GM23248 (cell line): ENCODE data around the gene YTHDF1. TPM values are rescaled to one million over a fixed set of nuclear protein-coding genes. Genes with fewer than 3 reads are reported as not detected.

ENCODE experiments used
- DNase-seq: peaks from one replicate; pipeline ENCODE4 v3.0.0-alpha.2; 2015
- H2AFZ ChIP-seq: fragments of 200-600 bp; sonication (generic); 2 replicates; pipeline ENCODE4 v1.6.1; 2016; ENCODE audit warnings: antibody characterized with exemption
- H3F3A ChIP-seq: fragments of 200-600 bp; sonication (generic); 2 replicates; pipeline ENCODE4 v1.6.1; 2016; ENCODE audit warnings: mild to moderate bottlenecking, antibody characterized with exemption, mixed run types; ENCODE audit not compliant: insufficient read depth
- H3K27ac ChIP-seq: fragments of 200-600 bp; sonication (generic); 2 replicates; pipeline ENCODE4 v1.5.1; 2016; ENCODE audit warnings: mild to moderate bottlenecking
- H3K27me3 ChIP-seq: fragments of 200-600 bp; sonication (generic); replicated peaks from 2 replicates; pipeline ENCODE4 v1.6.1; 2016; ENCODE audit warnings: mild to moderate bottlenecking; ENCODE audit not compliant: insufficient read depth
- H3K36me3 ChIP-seq: fragments of 200-600 bp; sonication (generic); 2 replicates; pipeline ENCODE4 v1.6.1; 2016; ENCODE audit warnings: low read depth, mild to moderate bottlenecking
- H3K4me1 ChIP-seq: fragments of 200-600 bp; sonication (generic); 2 replicates; pipeline ENCODE4 v1.6.1; 2016; ENCODE audit warnings: mild to moderate bottlenecking; ENCODE audit not compliant: insufficient read depth
- H3K4me2 ChIP-seq: fragments of 200-600 bp; sonication (generic); one replicate; pipeline ENCODE4 v1.6.1; 2016; ENCODE audit warnings: mild to moderate bottlenecking; ENCODE audit not compliant: unreplicated experiment
- H3K4me3 ChIP-seq: fragments of 200-600 bp; sonication (generic); 2 replicates; pipeline ENCODE4 v1.5.1; 2016; ENCODE audit warnings: mild to moderate bottlenecking
- H3K79me2 ChIP-seq: fragments of 200-600 bp; sonication (generic); 2 replicates; pipeline ENCODE4 v1.6.1; 2016; ENCODE audit warnings: mild to moderate bottlenecking; ENCODE audit not compliant: insufficient read depth
- H3K9ac ChIP-seq: fragments of 200-600 bp; sonication (generic); 2 replicates; pipeline ENCODE4 v1.6.1; 2016; ENCODE audit warnings: mild to moderate bottlenecking
- H3K9me2 ChIP-seq: fragments of 200-600 bp; sonication (generic); 2 replicates; pipeline ENCODE4 v1.6.1; 2016; ENCODE audit warnings: mixed run types, mild to moderate bottlenecking, moderate library complexity; ENCODE audit not compliant: insufficient read depth
- H3K9me3 ChIP-seq: fragments of 200-600 bp; sonication (generic); one replicate; pipeline ENCODE4 v1.6.1; 2017; ENCODE audit warnings: low read depth
- H4K20me1 ChIP-seq: fragments of 200-600 bp; sonication (generic); 2 replicates; pipeline ENCODE4 v1.6.0; 2016; ENCODE audit not compliant: insufficient read depth
- EZH2 ChIP-seq: fragments of 200-600 bp; sonication (generic); IDR thresholded peaks from 2 replicates; pipeline ENCODE4 v1.6.1; 2018; ENCODE audit warnings: antibody characterized with exemption, mild to moderate bottlenecking; ENCODE audit not compliant: insufficient read depth, poor library complexity, severe bottlenecking
- EZH2phosphoT487 ChIP-seq: fragments of 200-600 bp; sonication (generic); IDR thresholded peaks from 2 replicates; pipeline ENCODE4 v1.6.1; 2018; ENCODE audit warnings: antibody characterized with exemption, moderate library complexity, mild to moderate bottlenecking, low read depth; ENCODE audit not compliant: insufficient read depth
- WGBS, 2 experiments: methylation state at CpG; one replicate each; pipeline ENCODE4 v1.1.6; 2015 to 2017; ENCODE audit warnings: low lambda C conversion rate in 2 of 2, low coverage in 1 of 2; ENCODE audit errors: missing lambda C conversion rate in 2 of 2; 5-methylcytosine and 5-hydroxymethylcytosine counted together
- in situ Hi-C: fragments of 300-500 bp; cut with MboI; formaldehyde crosslinking; loops from 2 replicates; pipeline ENCODE4 v1.15.0; 2020
- polyA plus RNA-seq: library from polyadenylated mRNA; unstranded; fragments of >200 nt; fragmentation: Nextera tagmentation; extraction: Ambion mirVana; gene quantifications from 2 replicates; pipeline ENCODE4 v1.2.1, GENCODE V29; 2016
- total RNA-seq: library from RNA; depleted of rRNA; stranded (reverse); fragments of >200 nt; shearing (Covaris generic); gene quantifications from 2 replicates; pipeline ENCODE4 v1.2.3, GENCODE V29; 2014

Gene YTHDF1
- total and polyA plus RNA-seq, 2 experiments from 2014 or later: 16.7 to 20.4 TPM

DNA sequence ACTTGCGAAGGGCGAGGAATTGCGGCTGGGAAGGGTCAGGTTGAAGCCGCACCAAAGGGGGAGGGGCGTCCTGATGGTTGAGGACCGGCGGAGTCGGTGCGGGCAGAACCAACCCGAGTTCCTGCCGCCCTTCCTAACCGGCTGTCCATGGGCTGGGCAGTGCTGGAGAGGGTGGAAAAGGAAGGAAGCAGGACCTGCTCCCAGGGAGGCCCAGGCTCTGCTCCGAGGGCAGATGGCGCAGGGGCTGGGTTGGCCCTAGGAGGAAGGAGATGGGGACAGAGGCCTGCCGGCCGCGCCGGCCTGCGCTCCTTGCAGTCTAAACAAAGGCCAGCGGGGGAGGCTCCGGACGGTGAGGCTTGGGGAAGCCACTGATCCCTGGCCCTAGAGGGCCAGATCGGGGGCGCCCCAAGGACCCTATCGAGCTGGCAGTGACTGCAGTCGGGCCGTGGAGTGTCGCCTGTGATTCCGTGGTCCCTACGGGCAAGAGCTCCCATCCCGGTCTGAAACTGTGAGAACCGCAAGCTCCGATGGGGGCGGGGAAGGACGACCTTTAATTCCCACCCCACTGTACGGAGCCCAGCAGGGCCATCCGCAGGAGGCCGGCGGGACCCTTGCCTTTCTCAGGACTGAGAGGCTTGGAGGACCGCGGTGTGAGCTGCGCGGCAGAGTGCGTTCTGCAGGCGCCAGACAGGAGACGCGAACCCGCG is 39.4 kb downstream of the YTHDF1 start:
- no peak overlapping the region for H3K4me3 ChIP-seq
- in situ Hi-C loops: no loop called here
- H3K79me2 ChIP-seq: no peaks in the 10 kb centered on the region
- no peaks in the 10 kb centered on the region for H3K36me3 ChIP-seq
- no peak overlapping the region for H3K27ac ChIP-seq
- WGBS, 2 experiments: 8 to 10% methylated on average over 46 to 49 of the region's 49 CpGs
- no peaks in the 10 kb centered on the region for H3K4me1 ChIP-seq
- no peak overlapping the region for H3K4me2 ChIP-seq
- H2AFZ ChIP-seq: no peak overlapping the region
- H3K9me2 ChIP-seq: no peaks in the 10 kb centered on the region
- H3K9ac ChIP-seq: no peak overlapping the region
- no peaks in the 10 kb centered on the region for H4K20me1 ChIP-seq
- H3K27me3 ChIP-seq: peaks cover 67% of the 10 kb centered on the region
- DNase-seq: no peak
- TF ChIP-seq EZH2 (peak; percentile 80), EZH2phosphoT487 (no peak)
- no peaks in the 10 kb centered on the region for H3K9me3 ChIP-seq
- H3F3A ChIP-seq: no peaks in the 10 kb centered on the region

DNA sequence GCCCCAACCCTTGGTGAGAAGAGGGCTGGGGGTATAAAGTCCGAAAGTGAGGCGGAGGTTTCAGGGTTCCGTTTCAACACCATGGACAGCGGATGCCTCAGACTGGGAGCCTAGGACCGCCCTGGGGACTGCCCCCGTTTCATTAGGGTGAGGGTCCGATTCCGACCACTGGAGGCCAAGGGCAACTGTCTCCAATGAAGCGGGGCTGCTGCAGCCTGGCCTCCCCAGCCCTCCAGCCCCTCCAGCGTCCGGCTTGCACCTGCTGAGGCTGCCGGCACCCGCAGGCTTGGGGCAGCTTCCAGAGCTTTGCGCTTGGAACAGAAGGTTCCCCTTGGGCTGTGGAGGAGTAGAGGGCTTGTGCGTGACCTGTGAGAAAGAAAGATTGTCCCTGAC is 39.9 kb downstream of the YTHDF1 start:
- no peaks in the 10 kb centered on the region for H3F3A ChIP-seq
- no peaks in the 10 kb centered on the region for H3K4me1 ChIP-seq
- TF ChIP-seq EZH2phosphoT487 (no peak), EZH2 (no peak)
- no peaks in the 10 kb centered on the region for H3K79me2 ChIP-seq
- H3K4me3 ChIP-seq: no peak overlapping the region
- no peaks in the 10 kb centered on the region for H3K9me2 ChIP-seq
- no peaks in the 10 kb centered on the region for H3K9me3 ChIP-seq
- no peak overlapping the region for H3K27ac ChIP-seq
- H2AFZ ChIP-seq: no peak overlapping the region
- no peaks in the 10 kb centered on the region for H3K36me3 ChIP-seq
- 10 to 20% methylated on average over 9 to 15 of the region's 15 CpGs for WGBS, 2 experiments
- peak; percentile 32 for DNase-seq
- H3K4me2 ChIP-seq: no peak overlapping the region
- in situ Hi-C loops: no loop called here
- no peaks in the 10 kb centered on the region for H4K20me1 ChIP-seq
- no peak overlapping the region for H3K9ac ChIP-seq
- H3K27me3 ChIP-seq: peaks cover 65% of the 10 kb centered on the region

DNA sequence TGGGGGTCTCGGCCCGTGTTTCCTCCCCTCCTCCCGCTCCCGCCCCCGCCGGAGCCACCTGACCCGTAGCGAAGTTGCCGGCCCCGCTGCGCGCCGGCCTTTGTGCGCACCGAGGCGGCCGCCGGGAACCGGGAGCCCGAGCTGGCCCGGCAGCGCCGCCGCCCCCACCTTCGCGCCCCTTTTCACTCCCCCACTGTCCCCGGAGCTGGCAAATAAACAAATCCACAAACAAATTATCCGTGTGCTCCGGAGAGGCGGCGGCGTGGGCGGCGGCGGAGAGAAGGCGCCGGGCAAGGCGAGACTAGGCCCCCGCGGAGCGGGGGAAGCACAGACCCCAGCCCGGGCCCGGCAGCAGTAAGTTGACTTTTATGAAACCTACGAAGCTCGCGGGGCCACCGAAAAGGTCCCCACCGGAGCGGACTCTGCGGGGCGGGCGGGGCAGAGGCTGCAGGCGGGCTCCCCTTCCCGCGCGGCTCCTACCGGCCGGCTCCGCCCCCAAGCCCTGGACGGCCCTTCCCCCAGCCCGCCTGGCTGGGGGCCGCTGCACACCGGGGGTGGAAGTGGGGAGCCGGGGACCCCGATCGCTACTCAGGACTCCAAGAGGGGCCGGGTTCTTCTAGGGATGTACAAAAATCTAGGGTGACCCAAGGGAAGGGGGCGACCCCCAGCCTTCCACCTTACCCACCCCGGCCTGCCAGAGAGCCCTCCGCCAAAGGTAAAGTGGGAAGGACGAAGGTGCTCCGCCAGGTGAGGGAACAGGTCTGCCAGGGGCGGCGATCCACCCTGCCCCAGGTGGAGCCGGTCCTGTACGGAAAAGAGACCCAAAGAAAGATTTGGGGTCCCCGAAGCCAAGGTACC is 40.7 kb downstream of the YTHDF1 start:
- Histone ChIP-seq H3K9me2 (no peaks in the 10 kb centered on the region), H3K9ac (no peak overlapping the region), H3K4me3 (no peak overlapping the region), H3K36me3 (no peaks in the 10 kb centered on the region), H3K27ac (no peak overlapping the region), H3K9me3 (no peaks in the 10 kb centered on the region), H3K4me2 (no peak overlapping the region), H3K4me1 (no peaks in the 10 kb centered on the region), H4K20me1 (no peaks in the 10 kb centered on the region), H3K27me3 (peaks cover 69% of the 10 kb centered on the region), H2AFZ (no peak overlapping the region), H3F3A (no peaks in the 10 kb centered on the region), H3K79me2 (no peaks in the 10 kb centered on the region)
- in situ Hi-C loops: no loop called here
- TF ChIP-seq EZH2 (peak; percentile 79), EZH2phosphoT487 (no peak)
- no peak for DNase-seq
- 4 to 13% methylated on average over 22 to 73 of the region's 77 CpGs for WGBS, 2 experiments

DNA sequence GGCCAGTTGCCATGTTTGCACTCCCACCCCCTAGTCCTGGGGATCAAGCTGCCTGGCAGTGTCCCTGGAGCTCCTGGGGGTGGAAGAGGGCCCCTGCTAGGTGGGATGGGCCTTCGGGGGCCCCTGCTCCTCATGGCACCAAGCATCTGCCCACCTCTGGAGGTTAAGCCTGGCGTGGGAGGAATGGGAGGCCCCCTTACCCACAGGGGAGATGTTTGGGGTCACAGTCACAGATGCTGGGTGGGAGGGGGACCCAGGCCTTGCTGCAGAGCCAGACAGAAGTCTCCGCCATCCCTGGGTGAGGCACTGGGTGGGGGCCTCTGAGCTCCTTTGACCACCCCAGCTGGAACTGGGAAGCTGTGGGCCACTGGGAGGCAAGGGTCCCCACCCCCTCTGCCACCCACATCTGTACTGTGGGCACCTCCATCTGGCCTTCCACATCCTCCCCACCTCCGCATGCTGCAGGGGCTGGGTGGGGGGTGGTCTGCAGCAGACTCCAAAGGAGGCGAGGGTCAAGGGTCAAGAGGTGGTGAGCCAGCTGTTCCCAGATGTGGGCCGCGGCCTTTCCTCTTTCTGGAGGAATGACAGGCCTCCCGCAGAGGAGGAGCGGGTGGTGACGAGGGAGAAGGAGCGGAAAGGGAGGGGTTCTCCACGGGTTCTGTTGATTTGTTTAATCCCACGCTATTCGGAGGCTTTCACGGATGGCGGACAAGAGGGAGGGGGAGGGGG is 41.5 kb downstream of the YTHDF1 start:
- H3K79me2 ChIP-seq: no peaks in the 10 kb centered on the region
- no peak overlapping the region for H3K4me2 ChIP-seq
- no peaks in the 10 kb centered on the region for H3F3A ChIP-seq
- no peaks in the 10 kb centered on the region for H3K9me2 ChIP-seq
- no peaks in the 10 kb centered on the region for H3K4me1 ChIP-seq
- in situ Hi-C loops: no loop called here
- H3K36me3 ChIP-seq: no peaks in the 10 kb centered on the region
- H3K4me3 ChIP-seq: no peak overlapping the region
- no peak overlapping the region for H3K27ac ChIP-seq
- H3K9ac ChIP-seq: no peak overlapping the region
- no peak for DNase-seq
- TF ChIP-seq EZH2phosphoT487: 0 out of 2 replicates have a peak, but pooled peaks have one; percentile 20
- TF ChIP-seq EZH2: no peak
- no peaks in the 10 kb centered on the region for H4K20me1 ChIP-seq
- 4 to 11% methylated on average over 13 to 15 of the region's 16 CpGs for WGBS, 2 experiments
- no peaks in the 10 kb centered on the region for H3K9me3 ChIP-seq
- H3K27me3 ChIP-seq: peaks cover 70% of the 10 kb centered on the region
- no peak overlapping the region for H2AFZ ChIP-seq
